ELF-1 (cell line): ENCODE measurements around the gene DPP6.

Source experiments
- DNase-seq: peaks from one replicate; pipeline ENCODE4 v3.0.0-alpha.2; 2016; ENCODE audit warnings: low read depth, low spot score

Gene DPP6

DNA sequence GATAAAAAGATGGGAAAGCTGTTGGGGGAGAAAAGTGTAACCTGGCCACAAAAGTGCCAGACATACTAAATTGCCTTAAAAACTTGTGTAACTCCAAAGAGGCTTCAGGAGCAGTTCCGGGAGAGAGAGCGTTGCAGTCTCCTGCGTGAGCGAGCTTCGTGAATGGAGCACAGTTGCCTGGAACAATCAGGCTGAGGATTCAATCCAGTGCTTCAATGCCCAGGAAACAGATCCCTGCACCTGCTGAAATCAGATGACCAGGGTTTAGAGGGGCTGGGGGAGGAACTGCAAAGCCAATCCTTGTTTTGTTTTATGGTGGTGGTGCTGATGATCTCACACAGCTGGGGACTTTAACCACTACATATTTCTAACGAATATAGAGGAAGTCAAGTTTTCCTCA lies 398.3 kb downstream of the DPP6 start:
- DNase-seq, result no peak

DNA sequence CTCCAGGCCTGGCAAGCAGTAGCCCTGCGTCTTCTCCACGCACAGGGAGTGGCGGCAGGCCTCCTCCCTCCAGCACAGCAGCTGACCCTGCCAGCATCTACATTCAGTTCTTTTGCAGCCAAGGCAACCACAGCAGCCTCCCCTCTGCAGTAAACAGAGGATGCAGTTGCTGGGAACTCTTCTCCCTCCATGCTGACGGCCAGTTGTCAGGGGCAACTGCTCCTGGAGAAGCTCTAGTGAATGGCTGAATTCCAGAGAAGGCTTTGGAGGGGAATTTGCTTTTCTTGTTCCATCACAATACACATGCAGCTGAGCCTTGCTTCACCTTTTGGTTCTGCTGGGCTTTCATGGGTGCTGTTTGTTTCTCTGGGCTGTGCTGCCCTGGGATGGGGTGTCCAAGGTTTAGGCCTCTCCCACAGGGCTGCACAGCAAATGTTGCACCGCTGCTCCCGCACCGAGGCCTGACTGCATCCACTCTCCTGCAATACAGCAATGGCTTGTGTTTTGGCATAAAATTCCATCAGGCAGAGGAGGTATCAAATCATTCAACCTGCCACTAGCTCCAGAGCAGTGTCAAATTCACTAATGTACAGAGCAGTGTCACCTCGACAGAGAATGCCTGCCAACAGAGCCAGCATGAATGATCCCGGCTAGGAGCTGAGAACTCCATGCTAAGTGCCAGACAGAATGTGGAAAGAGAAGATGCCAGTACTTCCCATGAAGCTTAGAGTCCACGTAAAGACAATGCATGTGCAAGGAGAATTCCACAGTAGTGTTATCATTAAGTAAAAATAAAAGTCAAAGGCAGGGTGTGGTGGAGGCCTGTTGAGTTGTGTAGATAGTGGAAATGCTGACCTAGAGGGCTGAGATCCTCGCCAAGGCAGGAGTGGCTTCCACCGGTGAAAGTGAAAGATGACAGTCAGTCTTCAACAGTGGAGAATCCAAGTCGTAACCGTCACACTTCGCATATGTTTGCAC lies 399.6 kb downstream of the DPP6 start:
- no peak for DNase-seq

DNA sequence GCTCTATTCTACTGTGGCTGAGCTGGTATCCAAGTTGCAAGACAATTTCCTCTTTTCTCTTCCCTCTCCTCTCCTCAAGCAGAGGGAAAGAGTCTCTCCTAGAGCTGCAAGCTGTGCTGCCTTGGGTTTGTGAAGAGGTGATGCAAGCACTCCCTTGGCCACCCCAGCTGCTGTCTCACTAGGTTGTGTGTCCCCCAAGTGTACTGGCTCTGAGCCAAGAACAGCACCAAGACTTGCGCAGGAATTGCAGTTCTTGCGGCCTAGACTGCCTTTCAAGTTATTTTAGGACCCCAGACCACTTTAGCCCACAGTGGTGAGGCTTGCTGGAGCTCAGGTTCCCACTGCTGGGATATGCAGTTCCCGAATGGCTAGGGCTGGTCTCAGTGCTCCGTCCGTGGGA lies 411.6 kb downstream of the DPP6 start:
- DNase-seq, result no peak

DNA sequence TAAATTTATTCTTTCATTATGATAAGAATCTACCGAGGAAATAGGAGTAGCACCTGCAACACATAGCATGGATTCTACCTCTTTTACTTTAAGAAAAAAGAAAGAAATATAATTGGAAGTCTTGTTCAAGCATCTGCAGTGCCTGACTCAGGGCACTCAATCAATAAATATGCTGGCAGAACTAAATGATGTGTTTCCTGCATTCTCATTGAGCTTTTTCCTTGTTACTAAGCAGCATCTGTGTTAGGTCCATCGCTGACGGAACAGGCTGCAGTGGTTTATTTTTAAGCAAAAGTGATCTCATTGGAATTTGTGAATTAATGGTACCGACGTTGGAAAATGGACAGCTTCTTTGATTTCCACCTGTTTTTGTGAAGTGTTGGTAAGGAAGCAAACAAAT lies 417.5 kb downstream of the DPP6 start:
- DNase-seq, result no peak

- DNase-seq, result no peak
Measured at GRCh38 chr7:154472343-154472742, 420.1 kb downstream of the DPP6 start.

DNA sequence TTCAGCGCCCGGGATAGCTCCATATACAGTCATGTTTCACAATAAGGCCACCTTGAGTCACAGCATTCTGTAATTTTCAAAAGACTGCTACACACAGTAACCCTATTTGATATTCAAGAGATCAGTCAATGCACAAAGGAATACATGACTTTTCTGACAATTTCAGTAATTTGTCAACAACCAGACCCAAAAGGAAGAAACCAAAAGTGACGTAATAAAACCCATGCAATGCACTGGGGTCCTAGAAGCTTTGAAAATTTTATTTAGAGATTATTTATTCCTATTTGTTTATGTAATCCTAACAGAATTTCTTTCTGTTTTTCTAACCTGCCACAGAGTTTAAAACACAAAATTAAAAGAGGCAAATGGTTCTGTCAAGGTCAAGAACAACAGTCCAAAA lies 421.2 kb downstream of the DPP6 start:
- no peak for DNase-seq

GRCh38 chr7:154474903-154475520 lies 422.8 kb downstream of the DPP6 start:
- no peak for DNase-seq

GRCh38 chr7:154475864-154476263 lies 423.7 kb downstream of the DPP6 start:
- no peak for DNase-seq

- DNase-seq, result no peak
Measured at GRCh38 chr7:154480817-154481216, 428.6 kb downstream of the DPP6 start.

GRCh38 chr7:154482863-154483262 lies 430.7 kb downstream of the DPP6 start:
- DNase-seq, result no peak

- no peak for DNase-seq
Measured at GRCh38 chr7:154484406-154484805, 432.2 kb downstream of the DPP6 start.

DNA sequence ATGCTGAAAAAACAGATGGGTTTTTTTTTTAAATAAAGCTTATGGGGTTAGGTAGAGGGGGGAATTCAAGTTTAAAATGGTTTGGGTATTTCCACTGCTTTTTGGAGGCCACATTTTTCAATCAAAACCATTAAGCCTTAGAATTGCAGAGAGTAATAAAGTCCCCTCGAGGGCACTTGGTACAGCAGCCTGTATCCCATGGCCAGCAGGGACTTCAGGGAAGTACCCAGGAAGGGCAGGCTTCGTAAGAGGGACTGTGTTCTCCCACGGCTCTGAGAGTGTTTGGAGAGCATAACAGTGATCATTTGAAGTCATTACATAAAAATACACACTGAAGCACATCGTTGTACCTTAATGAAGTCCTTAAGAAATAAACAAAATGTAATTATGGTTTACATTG lies 432.7 kb downstream of the DPP6 start:
- no peak for DNase-seq

DNA sequence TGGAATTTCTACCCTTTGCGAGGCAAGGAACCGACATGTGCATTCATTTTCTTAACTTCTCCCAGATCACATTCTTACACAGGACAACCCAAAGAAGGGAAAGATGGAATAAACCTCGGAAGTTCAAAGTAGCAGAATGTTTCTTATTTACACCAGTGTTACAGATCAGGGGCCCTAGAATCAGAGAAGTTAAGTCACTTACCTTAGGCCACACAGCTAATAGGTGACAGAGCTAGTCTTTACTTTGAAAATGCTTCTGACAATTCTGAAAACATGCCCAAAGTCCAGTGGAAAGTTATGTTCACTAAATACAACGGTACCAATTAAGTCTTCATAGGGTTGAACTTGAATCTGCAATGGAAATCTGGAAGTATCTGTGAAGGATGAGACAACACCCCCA lies 437.7 kb downstream of the DPP6 start:
- no peak for DNase-seq

DNA sequence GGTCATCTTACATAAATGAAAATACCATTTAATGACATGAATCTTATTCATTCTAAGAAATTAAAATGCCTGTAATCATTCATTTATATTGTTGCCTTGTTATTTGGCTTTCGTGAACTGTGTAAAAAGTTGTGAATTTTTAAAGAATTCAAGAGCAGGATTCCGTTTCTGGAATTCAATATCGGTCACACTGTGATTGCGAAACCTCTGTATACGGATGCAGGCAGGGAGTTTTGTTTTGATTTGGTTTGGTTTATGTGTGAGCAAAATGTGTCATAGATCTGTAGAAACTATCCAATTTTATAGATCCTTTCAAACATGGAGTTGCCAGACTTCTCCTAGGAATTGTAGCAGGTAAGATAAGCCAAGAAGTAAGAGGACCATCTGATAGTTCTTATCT lies 441.4 kb downstream of the DPP6 start:
- DNase-seq, result no peak

DNA sequence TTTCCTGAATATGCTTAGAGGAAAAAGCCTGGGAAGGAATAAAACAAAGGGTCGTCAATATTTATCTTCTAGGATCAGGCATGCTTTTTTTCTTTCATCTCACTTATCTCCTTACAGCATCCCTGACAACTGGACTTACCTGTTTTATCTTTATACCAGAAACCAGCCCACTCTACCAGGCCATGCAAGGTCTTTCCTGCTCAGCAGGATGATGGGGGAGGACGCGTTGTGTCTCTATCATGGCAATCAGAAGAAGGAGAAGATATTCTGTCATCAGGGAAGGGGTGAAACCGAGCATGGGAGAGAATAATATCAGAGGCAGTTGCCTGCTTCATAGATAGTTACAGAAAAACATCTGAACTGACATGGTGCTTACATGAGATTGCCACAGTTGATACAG lies 445.6 kb downstream of the DPP6 start:
- DNase-seq, result no peak

DNA sequence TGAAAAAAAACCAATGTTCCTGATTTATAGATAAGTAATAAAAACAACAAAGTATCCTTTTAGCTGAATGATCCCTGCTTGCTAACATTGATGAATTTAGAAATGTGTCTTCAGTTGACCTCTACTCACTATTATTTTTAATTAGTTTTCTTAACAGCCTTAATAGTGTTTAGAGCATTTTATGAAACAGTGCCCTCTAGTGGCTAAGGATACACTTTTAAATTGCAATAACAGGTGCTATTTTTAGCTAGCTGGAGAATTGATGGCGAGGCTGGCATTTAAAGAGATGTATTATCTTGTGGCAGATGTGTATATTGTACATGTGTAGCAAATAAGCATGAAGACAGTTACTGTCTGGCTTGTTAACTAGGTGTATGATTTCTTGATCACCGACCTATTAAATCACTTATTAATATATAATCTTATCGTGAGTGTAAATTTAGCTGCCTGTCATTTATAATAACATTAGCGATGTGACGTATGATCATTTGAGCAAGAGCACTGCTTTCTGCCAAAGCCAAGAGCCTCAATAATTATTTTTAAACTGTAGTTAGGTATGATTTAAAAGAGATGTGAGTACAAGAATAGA lies 451.9 kb downstream of the DPP6 start:
- DNase-seq, result no peak

DNA sequence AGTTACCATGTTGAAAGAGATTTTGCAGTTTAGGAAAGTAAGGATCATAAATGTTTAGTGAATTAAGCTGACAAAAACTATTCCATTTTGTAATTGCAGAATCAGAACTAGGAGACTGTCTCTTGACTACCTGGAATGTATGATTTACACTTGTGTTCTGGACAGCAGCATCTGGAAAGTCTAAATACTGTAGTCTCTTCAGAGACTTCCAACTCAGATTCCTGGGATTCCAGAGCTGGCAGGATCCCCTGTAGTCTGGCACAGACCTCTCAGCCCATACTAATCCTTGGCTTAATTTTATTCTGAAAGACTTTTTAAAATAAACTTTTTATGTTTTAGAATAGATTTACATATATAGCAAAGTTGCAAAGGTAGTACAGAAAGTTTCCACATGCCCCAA lies 452.7 kb downstream of the DPP6 start:
- DNase-seq, result no peak

DNA sequence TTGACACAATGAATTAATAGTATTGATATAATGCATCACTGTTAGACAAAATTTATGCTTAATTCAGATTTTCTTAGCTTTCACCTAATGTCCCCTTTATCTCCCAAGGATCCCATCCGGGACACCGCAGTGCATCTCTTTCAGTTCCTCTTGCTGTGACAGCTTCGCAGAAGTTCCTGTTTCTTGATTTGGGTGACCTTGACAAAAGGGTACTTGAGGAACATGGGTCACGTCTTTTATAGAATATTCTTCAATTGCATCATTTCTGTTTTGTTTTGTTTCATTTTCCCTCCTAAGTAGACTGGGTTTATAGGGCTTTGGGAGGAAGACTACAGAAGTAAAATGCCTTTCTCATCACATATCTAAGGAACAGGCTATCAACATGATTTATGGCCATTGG lies 453.2 kb downstream of the DPP6 start:
- DNase-seq, result no peak

GRCh38 chr7:154509192-154509591 lies 457.0 kb downstream of the DPP6 start:
- no peak for DNase-seq

- no peak for DNase-seq
Measured at GRCh38 chr7:154512121-154512833, 460.1 kb downstream of the DPP6 start.

DNA sequence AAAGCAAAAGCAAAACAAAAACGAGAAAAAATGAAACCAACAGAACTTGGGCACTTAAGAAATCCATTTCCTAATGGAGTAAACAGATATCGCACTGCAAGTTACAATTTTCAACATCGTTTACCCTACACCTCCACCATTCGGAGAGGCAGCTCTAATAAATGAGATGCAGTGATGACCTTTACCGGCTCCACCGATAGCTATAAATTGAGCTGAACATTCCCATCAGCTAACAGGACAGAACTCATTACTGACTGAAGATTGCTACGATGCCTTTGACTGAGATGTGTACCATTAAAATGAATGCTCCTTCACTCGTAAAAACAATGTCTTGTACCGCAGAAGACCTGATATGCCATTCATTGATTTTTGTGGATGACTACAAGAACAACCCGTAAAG lies 465.6 kb downstream of the DPP6 start:
- DNase-seq, result no peak

- no peak for DNase-seq
Measured at GRCh38 chr7:154519229-154519628, 467.0 kb downstream of the DPP6 start.
